NCI-H2081 (cell line): ENCODE data around the gene CDH4.

Source experiments
- DNase-seq, 2 experiments: peaks; one replicate each; lab custom pipeline; 2025; lab: John Stamatoyannopoulos, UW

CDH4 gene

GRCh38 chr20:61788343-61788742 lies 536.3 kb downstream of the CDH4 start:
- no peak for DNase-seq

- DNase-seq, result no peak
Measured at GRCh38 chr20:61789329-61789728, 537.3 kb downstream of the CDH4 start.

GRCh38 chr20:61790116-61790827 lies 538.2 kb downstream of the CDH4 start:
- no peak for DNase-seq

- DNase-seq, result no peak
Measured at GRCh38 chr20:61791995-61792394, 539.9 kb downstream of the CDH4 start.

- no peak for DNase-seq
Measured at GRCh38 chr20:61795669-61796630, 543.9 kb downstream of the CDH4 start.

- no peak for DNase-seq
Measured at GRCh38 chr20:61796738-61797137, 544.7 kb downstream of the CDH4 start.

- no peak for DNase-seq
Measured at GRCh38 chr20:61797200-61797599, 545.1 kb downstream of the CDH4 start.

- DNase-seq, result no peak
Measured at GRCh38 chr20:61797971-61798411, 545.9 kb downstream of the CDH4 start.

GRCh38 chr20:61798632-61799031 lies 546.6 kb downstream of the CDH4 start:
- DNase-seq, result no peak

GRCh38 chr20:61799394-61799923 lies 547.4 kb downstream of the CDH4 start:
- no peak for DNase-seq

- no peak for DNase-seq
Measured at GRCh38 chr20:61799928-61800327, 547.9 kb downstream of the CDH4 start.

GRCh38 chr20:61800359-61801064 lies 548.5 kb downstream of the CDH4 start:
- DNase-seq, result no peak

- no peak for DNase-seq
Measured at GRCh38 chr20:61801065-61801360, 549.0 kb downstream of the CDH4 start.

GRCh38 chr20:61801428-61801827 lies 549.4 kb downstream of the CDH4 start:
- DNase-seq, result no peak

GRCh38 chr20:61801857-61802442 lies 549.9 kb downstream of the CDH4 start:
- no peak for DNase-seq

GRCh38 chr20:61802721-61803311 lies 550.8 kb downstream of the CDH4 start:
- no peak for DNase-seq

- no peak for DNase-seq
Measured at GRCh38 chr20:61803416-61803914, 551.4 kb downstream of the CDH4 start.

GRCh38 chr20:61803915-61804751 lies 552.1 kb downstream of the CDH4 start:
- DNase-seq, result no peak

- no peak for DNase-seq
Measured at GRCh38 chr20:61804752-61805295, 552.8 kb downstream of the CDH4 start.

GRCh38 chr20:61805365-61805764 lies 553.3 kb downstream of the CDH4 start:
- DNase-seq, result no peak
